H1 (cell line): Measurements from ENCODE around the gene TUBGCP2. TPM values are rescaled to one million over a fixed set of nuclear protein-coding genes. Genes with fewer than 3 reads are reported as not detected.

Experiments
- BACH1 ChIP-seq: IDR thresholded peaks from 2 replicates; pipeline ENCODE4 v1.6.1; 2012; ENCODE audit warnings: low read length, improper control_type of control experiment
- CHD2 ChIP-seq: IDR thresholded peaks from 2 replicates; pipeline ENCODE4 v1.6.1; 2012; ENCODE audit warnings: low read length, improper control_type of control experiment
- CTBP2 ChIP-seq: IDR thresholded peaks from 2 replicates; pipeline ENCODE4 v1.7.0; 2011; ENCODE audit warnings: borderline replicate concordance, mild to moderate bottlenecking, moderate library complexity, mixed read lengths, low read length; ENCODE audit not compliant: insufficient read depth, insufficient read length
- KDM1A ChIP-seq: fragments of 200-600, 300-600 bp; sonication (generic); IDR thresholded peaks from 2 replicates; pipeline ENCODE4 v1.7.1; 2016; ENCODE audit warnings: mild to moderate bottlenecking, low read length, borderline replicate concordance
- KDM4A ChIP-seq: IDR thresholded peaks from one replicate; pipeline ENCODE4 v1.7.1; 2012; ENCODE audit warnings: low read depth, mild to moderate bottlenecking, moderate library complexity, low read length, inconsistent platforms; ENCODE audit not compliant: severe bottlenecking
- ZNF274 ChIP-seq: IDR thresholded peaks from 2 replicates; pipeline ENCODE4 v1.7.0; 2012; ENCODE audit warnings: low read length, borderline replicate concordance; ENCODE audit errors: extremely low read depth
- polyA plus RNA-seq, 7 experiments: library from polyadenylated mRNA; depleted of rRNA in 3 of 7; stranded (reverse) in 5 of 7; unstranded in 2 of 7; fragments of >200 nt in 5 of 7; fragments of 200-250 nt in 2 of 7; gene quantifications; 1 replicate in 5 of 7; 2 replicates in 1 of 7; 4 replicates in 1 of 7; pipeline versions ENCODE4 v1.2.1 to v1.2.3, GENCODE V29; 2011 to 2013; ENCODE audit warnings: missing spikeins in 2 of 7, mixed read lengths in 2 of 7
- total RNA-seq: library from RNA; stranded (reverse); fragmentation: NEBNext Ultra II Directional; extraction: Animal tissue kit (Norgen Biotek cat#: 25700); gene quantifications from 2 replicates; pipeline ENCODE4 v1.2.1, GENCODE V29; 2021

TUBGCP2 gene
- total and polyA plus RNA-seq, 2 of the 8 experiments (the other 6 are each of a cell fraction or from before 2014, with no cell fraction given): 34.9 to 51.9 TPM

GRCh38 chr10:133268532-133268931 is 40.1 kb downstream of the TUBGCP2 start (continued):
- no peak for TF ChIP-seq ZNF274
- no peak for TF ChIP-seq CHD2
- no peak for TF ChIP-seq CTBP2
- TF ChIP-seq KDM4A: no peak
- TF ChIP-seq BACH1: no peak
- TF ChIP-seq KDM1A: no peak
